Activated naive CD4-positive, alpha-beta T cell treated with anti-CD3 and anti-CD28 coated beads for 36 hours (primary cell): ENCODE data around the gene ZFYVE27. TPM values are rescaled to one million over a fixed set of nuclear protein-coding genes. Genes with fewer than 3 reads are reported as not detected.
"Not testable (repeated sequence)": the region's sequence is repeated elsewhere in the genome, so short reads cannot be mapped to it uniquely, and the experiment has no call there.

ENCODE experiments used
- CTCF ChIA-PET: fragments of 350-600 bp; sonication (Branson Sonifier 250); formaldehyde crosslinking; loops from one replicate; lab custom pipeline; 2021; ENCODE audit warnings: antibody characterized with exemption; lab: Charles Lee
- DNase-seq: peaks from one replicate; pipeline ENCODE4 v3.0.0-alpha.2; 2020
- H3K27ac Mint-ChIP-seq: one replicate; pipeline ENCODE4 v1.8.0; 2021; ENCODE audit warnings: mild to moderate bottlenecking, mixed read lengths
- H3K27me3 Mint-ChIP-seq: one replicate; pipeline ENCODE4 v1.8.0; 2021; ENCODE audit warnings: low read depth, mixed read lengths
- H3K36me3 Mint-ChIP-seq: one replicate; pipeline ENCODE4 v1.8.0; 2021; ENCODE audit warnings: low read depth, mixed read lengths
- H3K4me1 Mint-ChIP-seq: one replicate; pipeline ENCODE4 v1.8.0; 2021; ENCODE audit warnings: low read depth, mixed read lengths
- H3K4me3 Mint-ChIP-seq: one replicate; pipeline ENCODE4 v1.8.0; 2021; ENCODE audit warnings: mild to moderate bottlenecking, moderate library complexity, mixed read lengths
- H3K9me3 Mint-ChIP-seq: one replicate; pipeline ENCODE4 v1.8.0; 2021; ENCODE audit warnings: mixed read lengths
- intact Hi-C: fragments of 100-400 bp; cut with micrococcal nuclease; formaldehyde crosslinking; loops from one replicate; pipeline ENCODE4 v1.15.1; 2023
- total RNA-seq, 2 experiments: library from RNA; stranded (reverse); gene quantifications; one replicate each; pipeline ENCODE4 v1.2.3, GENCODE V29; 2021

ZFYVE27 gene
- 10 to 100 TPM; 18.0 to 18.4 TPM for total RNA-seq

GRCh38 chr10:97736902-97737769 is at the start of gene ZFYVE27:
Gene ZFYVE27 (plus strand): TSS chr10:97737128. CDS start chr10:97738478, 1,350 bp downstream.
- H3K27ac Mint-ChIP-seq: peak within 1 kb of the TSS; percentile 93
- no peaks in the 10 kb centered on the region for H3K9me3 Mint-ChIP-seq
- no peaks in the 10 kb centered on the region for H3K27me3 Mint-ChIP-seq
- H3K4me3 Mint-ChIP-seq: peak within 1 kb of the TSS; percentile 92
- intact Hi-C loops: loop anchor here (1.0 to 2.0 kb wide), 5 partner anchors 50 to 398 kb away; partner anchors contain the start of genes AVPI1, MMS19, MORN4 and R3HCC1L
- peaks cover 23% of the 10 kb centered on the region for H3K36me3 Mint-ChIP-seq
- peaks cover 44% of the 10 kb centered on the region for H3K4me1 Mint-ChIP-seq
- CTCF ChIA-PET: interaction anchor here (0.5 to 15.1 kb wide), 10 partner anchors 13 to 196 kb away, joined by 3 to 178 read pairs (median 6); partner anchors contain the start of genes AVPI1 and MARVELD1
- peak; percentile 98 for DNase-seq

DNA sequence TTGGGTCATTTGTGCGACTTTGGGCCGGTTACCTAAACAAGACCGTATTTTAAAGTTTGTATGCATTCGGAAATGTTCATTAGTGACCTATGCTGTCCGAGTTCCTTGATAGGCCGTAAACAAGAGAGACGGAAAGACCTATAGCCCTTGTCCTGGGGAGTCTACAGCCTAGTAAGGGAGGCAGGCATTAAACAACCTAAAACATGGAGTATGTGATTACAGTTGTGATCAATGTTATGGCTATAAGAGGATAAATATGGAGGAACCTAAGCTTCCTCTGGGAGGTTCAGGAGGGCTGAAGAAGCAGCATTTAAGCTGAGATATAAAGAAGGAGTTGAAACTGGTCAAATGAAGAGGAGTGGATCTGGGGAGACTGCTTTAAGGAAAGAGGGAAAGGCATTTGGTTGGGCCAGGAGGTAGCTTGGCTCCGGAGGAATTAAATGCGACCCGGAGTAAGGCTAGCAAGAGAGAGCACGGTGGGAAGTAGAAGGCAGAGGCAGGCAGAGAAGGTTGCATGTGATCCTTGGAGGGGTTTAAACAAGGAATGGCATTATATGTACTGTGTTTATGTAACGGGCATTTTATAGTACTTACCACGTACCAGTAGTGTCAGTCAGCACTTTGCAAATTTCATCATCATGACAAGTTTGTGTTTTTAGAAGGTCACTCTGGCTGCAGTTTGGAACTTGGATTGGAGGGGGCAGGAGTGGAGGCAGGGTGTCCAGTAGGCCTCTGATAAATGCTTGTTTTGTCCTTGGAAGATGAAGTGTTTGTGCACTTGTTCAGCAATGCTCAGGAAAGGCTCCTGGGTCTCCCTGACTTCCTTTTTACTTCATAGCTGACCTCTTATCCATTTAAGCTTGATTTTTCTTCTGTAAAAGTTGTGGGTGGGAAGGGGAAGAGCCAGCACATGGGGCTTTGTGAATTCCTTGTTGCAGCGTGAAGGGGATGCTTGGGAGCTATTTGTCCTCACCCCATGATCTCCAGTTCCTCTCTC is 48.8 kb upstream of the ZFYVE27 start:
- H3K4me1 Mint-ChIP-seq: peaks cover 12% of the 10 kb centered on the region
- no peak for DNase-seq
- H3K27me3 Mint-ChIP-seq: peaks cover 2% of the 10 kb centered on the region
- H3K27ac Mint-ChIP-seq: no peak overlapping the region
- no peaks in the 10 kb centered on the region for H3K36me3 Mint-ChIP-seq
- no peaks in the 10 kb centered on the region for H3K9me3 Mint-ChIP-seq
- CTCF ChIA-PET: interaction anchor here (0.7 to 4.8 kb wide), 9 partner anchors 11 to 104 kb away, joined by 3 to 45 read pairs (median 32); partner anchors contain the start of genes MARVELD1 and ZFYVE27
- H3K4me3 Mint-ChIP-seq: peak overlapping the region; percentile 81
- intact Hi-C loops: loop anchor here (1.0 to 5.0 kb wide), 7 partner anchors 26 to 444 kb away; partner anchors contain the start of genes ARHGAP19, MMS19, PI4K2A and R3HCC1L

- CTCF ChIA-PET: interaction anchor here (4.5 to 4.8 kb wide), 2 partner anchors 20 to 42 kb away, joined by 32 to 42 read pairs; no protein-coding TSS in a partner anchor
- no peak for DNase-seq
- Mint-ChIP-seq H3K27ac (no peak overlapping the region), H3K9me3 (no peaks in the 10 kb centered on the region), H3K36me3 (no peaks in the 10 kb centered on the region), H3K4me3 (no peak overlapping the region), H3K27me3 (peaks cover 4% of the 10 kb centered on the region), H3K4me1 (peaks cover 12% of the 10 kb centered on the region)
- intact Hi-C loops: loop anchor here (5.0 kb wide), 1 partner anchor 443 kb away; the partner anchor contains the start of gene R3HCC1L
Measured at GRCh38 chr10:97689559-97690020, 47.3 kb upstream of the ZFYVE27 start.

DNA sequence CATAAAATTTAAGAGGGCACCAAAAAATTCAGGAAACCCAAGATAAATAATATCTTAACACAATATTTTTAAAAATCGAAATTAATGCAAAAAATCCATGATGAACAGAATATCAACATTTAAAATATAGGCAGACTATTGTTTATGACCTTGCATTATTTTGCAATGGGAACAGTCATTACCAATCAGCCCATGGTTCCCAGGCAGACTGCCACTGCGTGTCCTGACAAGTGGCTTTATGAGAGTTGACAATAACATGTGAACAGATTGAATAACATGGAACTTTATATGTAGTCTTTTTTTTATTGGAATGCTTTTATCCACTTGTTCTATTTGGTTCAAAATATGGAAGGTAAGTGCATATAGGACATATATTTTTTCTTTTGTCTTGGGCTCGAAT is 46.8 kb upstream of the ZFYVE27 start:
- H3K4me1 Mint-ChIP-seq: peaks cover 10% of the 10 kb centered on the region
- CTCF ChIA-PET: interaction anchor here (0.6 to 4.8 kb wide), 2 partner anchors 14 to 20 kb away, joined by 3 to 42 read pairs; no protein-coding TSS in a partner anchor
- intact Hi-C loops: no loop called here
- H3K27me3 Mint-ChIP-seq: peaks cover 4% of the 10 kb centered on the region
- H3K27ac Mint-ChIP-seq: no peak overlapping the region
- no peaks in the 10 kb centered on the region for H3K36me3 Mint-ChIP-seq
- DNase-seq: no peak
- H3K9me3 Mint-ChIP-seq: no peaks in the 10 kb centered on the region
- no peak overlapping the region for H3K4me3 Mint-ChIP-seq

DNA sequence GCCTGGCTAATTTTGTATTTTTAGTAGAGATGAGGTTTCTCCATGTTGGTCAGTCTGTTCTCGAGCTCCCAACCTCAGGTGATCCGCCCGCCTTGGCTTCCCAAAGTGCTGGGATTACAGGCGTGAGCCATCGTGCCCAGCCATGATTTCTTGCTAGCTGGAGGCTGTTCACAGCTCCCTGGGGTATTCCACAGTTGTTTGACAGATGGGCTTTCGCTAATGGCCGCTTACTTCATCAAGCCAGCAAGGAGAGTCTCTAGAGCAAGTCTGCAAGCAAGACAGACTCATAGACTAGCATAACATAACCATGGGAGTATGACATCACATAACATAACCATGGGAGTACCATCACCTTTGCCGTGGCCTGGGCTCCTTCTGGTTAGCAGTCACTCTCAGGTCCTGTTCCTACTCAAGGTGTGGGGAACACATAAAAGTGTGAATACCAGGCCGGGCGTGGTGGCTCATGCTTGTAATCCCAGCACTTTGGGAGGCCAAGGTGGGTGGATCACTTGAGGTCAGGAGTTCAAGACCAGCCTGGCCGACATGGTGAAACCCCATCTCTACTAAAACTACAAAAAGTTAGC is 38.8 kb upstream of the ZFYVE27 start:
- H3K27ac Mint-ChIP-seq, H3K4me1 Mint-ChIP-seq, H3K4me3 Mint-ChIP-seq, H3K9me3 Mint-ChIP-seq, DNase-seq, intact Hi-C loops, H3K27me3 Mint-ChIP-seq, H3K36me3 Mint-ChIP-seq: not testable (repeated sequence)
- CTCF ChIA-PET: interaction anchor here (0.7 to 4.7 kb wide), 4 partner anchors 11 to 34 kb away, joined by 3 to 35 read pairs (median 10); partner anchors contain the start of gene MARVELD1

DNA sequence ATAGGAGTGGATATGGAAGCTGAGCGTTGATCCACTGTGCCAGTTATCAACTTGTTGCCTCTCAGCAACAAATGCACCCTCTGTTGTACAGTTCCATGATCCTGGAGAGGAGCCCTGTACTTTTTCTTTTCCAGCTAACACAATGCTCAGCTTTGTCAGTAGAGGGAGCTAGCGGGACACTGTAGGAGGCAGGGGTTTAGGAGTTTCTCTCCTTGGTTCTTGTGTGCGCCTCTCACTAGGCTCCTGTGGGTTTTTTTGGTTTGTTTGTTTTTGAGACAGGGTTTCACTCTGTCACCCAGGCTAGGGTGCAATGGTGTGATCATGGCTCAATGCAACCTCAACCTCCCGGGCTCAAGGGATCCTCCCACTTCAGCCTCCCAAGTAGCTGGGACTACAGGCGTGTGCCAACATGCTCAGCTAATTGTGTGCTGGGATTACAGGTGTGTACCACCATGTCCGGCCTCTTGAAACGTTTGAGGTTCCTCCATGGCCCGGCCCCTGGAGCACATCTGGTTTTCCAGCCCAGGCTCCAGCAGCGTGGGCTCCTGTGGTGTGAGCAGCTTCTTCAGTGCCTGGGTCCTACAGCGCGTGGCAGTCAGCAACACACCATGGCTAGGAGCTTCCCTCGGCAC is 35.4 kb upstream of the ZFYVE27 start:
- H3K36me3 Mint-ChIP-seq: no peaks in the 10 kb centered on the region
- H3K9me3 Mint-ChIP-seq: no peaks in the 10 kb centered on the region
- no peak overlapping the region for H3K4me3 Mint-ChIP-seq
- intact Hi-C loops: loop anchor here (1.0 to 10.0 kb wide), 4 partner anchors 25 to 167 kb away; no protein-coding TSS in a partner anchor
- peak; percentile 67 for DNase-seq
- CTCF ChIA-PET: interaction anchor here (0.6 to 6.3 kb wide), 34 partner anchors 8 to 225 kb away, joined by 3 to 178 read pairs (median 4); partner anchors contain the start of genes AVPI1, MARVELD1, SFRP5 and ZFYVE27
- H3K27me3 Mint-ChIP-seq: peaks cover 1% of the 10 kb centered on the region
- H3K4me1 Mint-ChIP-seq: no peaks in the 10 kb centered on the region
- no peak overlapping the region for H3K27ac Mint-ChIP-seq

DNA sequence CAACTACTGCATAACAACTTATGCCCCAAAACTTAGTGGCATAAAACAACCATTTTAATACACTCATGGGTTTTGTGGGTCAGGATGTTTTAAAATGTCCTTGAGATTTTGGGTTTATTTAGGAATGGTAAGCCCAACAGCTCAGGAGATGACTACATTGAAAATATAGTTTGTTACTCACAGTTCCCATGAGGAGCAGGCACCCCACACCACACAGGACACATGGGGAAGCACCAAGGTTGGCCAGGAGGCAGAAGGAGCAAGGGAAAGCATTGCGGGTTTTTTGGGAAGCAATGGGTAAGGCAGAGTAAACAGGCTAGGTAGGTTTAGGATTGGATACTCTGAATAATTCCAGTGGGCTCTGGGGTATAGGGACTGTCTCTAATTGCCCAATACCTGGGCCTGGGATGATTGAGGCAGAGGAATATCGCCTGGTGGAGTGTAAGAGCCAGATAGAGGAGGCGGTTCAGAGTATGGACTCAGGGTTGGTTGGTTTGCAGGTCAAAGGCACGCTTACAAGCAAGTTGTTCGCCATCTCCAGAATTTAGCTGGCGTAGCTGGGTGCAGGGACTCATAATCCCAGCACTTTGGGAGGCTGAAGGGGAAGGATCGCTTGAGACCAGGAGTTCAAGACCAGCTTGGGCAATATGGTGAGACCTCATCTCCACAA is 33.4 kb upstream of the ZFYVE27 start:
- CTCF ChIA-PET: interaction anchor here (0.6 to 6.3 kb wide), 7 partner anchors 12 to 328 kb away, joined by 3 to 178 read pairs (median 4); partner anchors contain the start of genes AVPI1 and ZFYVE27
- Mint-ChIP-seq H3K9me3 (no peaks in the 10 kb centered on the region), H3K27me3 (peaks cover 6% of the 10 kb centered on the region), H3K4me1 (no peaks in the 10 kb centered on the region), H3K36me3 (no peaks in the 10 kb centered on the region), H3K27ac (no peak overlapping the region), H3K4me3 (no peak overlapping the region)
- DNase-seq: no peak
- intact Hi-C loops: loop anchor here (10.0 kb wide), 1 partner anchor 81 kb away; no protein-coding TSS in a partner anchor

GRCh38 chr10:97704341-97704740 is 32.6 kb upstream of the ZFYVE27 start:
- H3K9me3 Mint-ChIP-seq: no peaks in the 10 kb centered on the region
- intact Hi-C loops: loop anchor here (10.0 kb wide), 1 partner anchor 80 kb away; no protein-coding TSS in a partner anchor
- no peak overlapping the region for H3K27ac Mint-ChIP-seq
- CTCF ChIA-PET: interaction anchor here (3.4 to 6.3 kb wide), 3 partner anchors 13 to 25 kb away, joined by 18 to 178 read pairs (median 33); partner anchors contain the start of genes AVPI1 and ZFYVE27
- no peaks in the 10 kb centered on the region for H3K36me3 Mint-ChIP-seq
- no peaks in the 10 kb centered on the region for H3K4me1 Mint-ChIP-seq
- no peak for DNase-seq
- peaks cover 13% of the 10 kb centered on the region for H3K27me3 Mint-ChIP-seq
- H3K4me3 Mint-ChIP-seq: no peak overlapping the region

DNA sequence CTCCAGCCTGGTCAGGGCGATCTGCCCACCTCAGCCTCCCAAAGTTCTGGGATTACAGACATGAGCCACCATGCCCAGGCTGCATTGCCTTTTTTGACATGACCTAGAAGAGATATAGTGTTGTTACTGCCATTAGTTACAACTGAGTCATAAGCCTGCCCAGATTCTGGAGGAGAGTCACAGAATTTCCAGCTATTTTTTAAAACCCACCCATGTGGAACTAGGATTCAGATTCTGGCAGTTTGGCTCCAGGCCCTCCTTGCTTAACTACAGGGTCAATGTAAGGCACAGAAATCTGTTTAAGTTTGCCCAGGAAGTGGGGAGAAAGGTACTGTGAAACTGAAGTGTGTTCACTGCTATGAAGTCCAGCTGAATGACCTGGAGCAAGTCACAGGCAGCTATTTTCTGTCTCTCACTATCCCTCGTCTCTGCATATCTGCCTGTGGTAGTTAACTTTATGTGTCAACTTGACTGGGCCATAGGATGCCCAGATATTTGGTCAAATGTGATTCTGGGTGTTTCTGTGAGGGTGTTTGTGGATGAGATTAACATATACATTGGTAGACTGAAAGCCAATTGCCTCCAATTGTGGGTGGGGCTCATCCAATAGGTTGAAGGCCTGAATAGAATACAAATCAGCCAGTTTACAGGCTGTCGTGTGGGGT is 31.8 kb upstream of the ZFYVE27 start:
- H3K4me3 Mint-ChIP-seq: no peak overlapping the region
- H3K36me3 Mint-ChIP-seq: no peaks in the 10 kb centered on the region
- intact Hi-C loops: loop anchor here (10.0 kb wide), 1 partner anchor 80 kb away; no protein-coding TSS in a partner anchor
- no peaks in the 10 kb centered on the region for H3K4me1 Mint-ChIP-seq
- DNase-seq: no peak
- no peak overlapping the region for H3K27ac Mint-ChIP-seq
- CTCF ChIA-PET: interaction anchor here (0.8 to 6.3 kb wide), 3 partner anchors 21 to 164 kb away, joined by 3 to 178 read pairs (median 6); partner anchors contain the start of gene ZFYVE27
- peaks cover 15% of the 10 kb centered on the region for H3K27me3 Mint-ChIP-seq
- H3K9me3 Mint-ChIP-seq: no peaks in the 10 kb centered on the region
